ENCODE data around the gene GRIK4. TPM values are rescaled to one million over a fixed set of nuclear protein-coding genes. Genes with fewer than 3 reads are reported as not detected.

GRIK4 gene
- polyA plus RNA-seq, 1 donor from 2014 or later, result 3.4 TPM

GRCh38 chr11:120658071-120658423, 146.5 kb downstream of the GRIK4 start:
- H3K79me2 ChIP-seq (replicated peaks; ENCODE audit: insufficient read depth, low read length), result no peaks in the 10 kb centered on the region

GRCh38 chr11:120659076-120659475, 147.5 kb downstream of the GRIK4 start:
- Histone ChIP-seq H3K4me3 (ENCODE audit: low read length) (no peak overlapping the region), H3K9me3 (ENCODE audit: low read length) (no peaks in the 10 kb centered on the region), H3K9me2 (ENCODE audit: insufficient read depth, low read length) (no peaks in the 10 kb centered on the region), H3K79me2 (replicated peaks; ENCODE audit: insufficient read depth, low read length) (no peaks in the 10 kb centered on the region), H3K4me2 (ENCODE audit: low read length) (no peak overlapping the region), H3K36me3 (ENCODE audit: insufficient read depth, low read length) (no peaks in the 10 kb centered on the region), H3K27me3 (ENCODE audit: insufficient read depth, low read depth, low read length) (no peaks in the 10 kb centered on the region), H2AFZ (ENCODE audit: low read depth, low read length) (no peak overlapping the region), H3F3A (ENCODE audit: insufficient read depth, low read length, poor library complexity, severe bottlenecking) (no peaks in the 10 kb centered on the region), H3K9ac (ENCODE audit: low read length) (no peak overlapping the region), H3K27ac (ENCODE audit: low read length) (no peak overlapping the region), H4K20me1 (ENCODE audit: insufficient read depth) (no peaks in the 10 kb centered on the region)
- TF ChIP-seq CTCF (IDR thresholded peaks at IDR 0.05; ENCODE audit: poor library complexity, severe bottlenecking) (no peak), REST (IDR thresholded peaks at IDR 0.05; ENCODE audit: borderline replicate concordance) (no peak), TAF1 (IDR thresholded peaks at IDR 0.05; ENCODE audit: low read depth) (no peak), MXI1 (conservative IDR thresholded peaks at IDR 0.05; ENCODE audit: poor library complexity, severe bottlenecking) (no peak), EP300 (conservative IDR thresholded peaks at IDR 0.05; ENCODE audit: poor library complexity, severe bottlenecking) (no peak), POLR2AphosphoS5 (IDR thresholded peaks at IDR 0.05) (no peak), RAD21 (conservative IDR thresholded peaks at IDR 0.05) (no peak), EZH2 (IDR thresholded peaks at IDR 0.05; ENCODE audit: borderline replicate concordance, insufficient read depth, low read length, poor library complexity, severe bottlenecking) (no peak), SMC3 (conservative IDR thresholded peaks at IDR 0.05; ENCODE audit: poor library complexity) (no peak)

More at GRCh38 chr11:120658071-120658423, 146.5 kb downstream of the GRIK4 start:
- H3K4me2 ChIP-seq (ENCODE audit: low read length), result no peak overlapping the region
- H2AFZ ChIP-seq (ENCODE audit: low read depth, low read length), result no peak overlapping the region
- no peaks in the 10 kb centered on the region for H3F3A ChIP-seq (ENCODE audit: insufficient read depth, low read length, poor library complexity, severe bottlenecking)
- no peak overlapping the region for H3K4me3 ChIP-seq (ENCODE audit: low read length)
- no peaks in the 10 kb centered on the region for H3K27me3 ChIP-seq (ENCODE audit: insufficient read depth, low read depth, low read length)
- no peaks in the 10 kb centered on the region for H3K9me3 ChIP-seq (ENCODE audit: low read length)
- H3K36me3 ChIP-seq (ENCODE audit: insufficient read depth, low read length), result no peaks in the 10 kb centered on the region
- H3K27ac ChIP-seq (ENCODE audit: low read length), result no peak overlapping the region
- H3K9me2 ChIP-seq (ENCODE audit: insufficient read depth, low read length), result no peaks in the 10 kb centered on the region
- H3K9ac ChIP-seq (ENCODE audit: low read length), result no peak overlapping the region
- TF ChIP-seq RAD21 (conservative IDR thresholded peaks at IDR 0.05), result no peak
- no peak for TF ChIP-seq CTCF (IDR thresholded peaks at IDR 0.05; ENCODE audit: poor library complexity, severe bottlenecking)
- no peaks in the 10 kb centered on the region for H4K20me1 ChIP-seq (ENCODE audit: insufficient read depth)

Data from neural cell (in vitro differentiated cells).